ENCODE results near the gene GNL3L.
"Not testable (repeated sequence)": the region's sequence is repeated elsewhere in the genome, so short reads cannot be mapped to it uniquely, and the experiment has no call there.

Gene GNL3L

DNA sequence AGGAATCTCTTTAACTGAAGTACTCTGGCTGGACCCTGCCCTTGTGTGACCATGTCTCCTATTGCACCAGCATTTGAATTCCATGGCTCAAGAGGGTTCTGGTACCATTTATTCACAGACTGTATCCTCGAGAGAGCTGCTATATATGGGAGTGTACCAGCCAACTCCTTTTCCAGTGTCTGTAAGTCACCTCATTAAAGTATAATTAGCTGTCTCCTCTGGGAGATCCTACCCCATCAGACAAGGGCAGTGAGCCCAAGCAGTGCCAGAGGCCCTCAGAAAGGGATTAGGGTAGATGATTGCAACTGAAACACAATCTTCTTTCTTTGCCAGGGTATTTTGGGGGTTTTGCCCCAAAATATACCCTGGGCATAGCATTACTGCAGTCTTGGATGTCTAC is 31.6 kb downstream of the GNL3L start:
- no peak for DNase-seq

DNA sequence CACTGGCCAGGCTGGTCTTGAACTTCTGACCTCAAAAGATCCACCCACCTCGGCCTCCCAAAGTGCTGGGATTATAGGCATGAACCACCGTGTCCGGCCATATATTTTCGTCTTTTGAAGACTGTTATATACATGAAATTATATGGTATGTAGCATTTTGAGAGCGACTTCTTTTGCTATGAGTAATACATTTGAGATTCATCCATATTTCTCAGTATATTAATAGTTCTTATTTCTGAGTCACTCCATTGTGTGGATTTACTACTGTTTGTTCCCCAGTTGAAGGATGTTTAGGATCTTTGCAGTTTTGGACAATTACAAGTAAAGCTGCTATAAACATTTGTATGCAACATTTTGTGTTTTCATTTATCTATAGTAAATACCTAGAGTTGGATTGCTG is 34.9 kb downstream of the GNL3L start:
- DNase-seq = no peak

DNA sequence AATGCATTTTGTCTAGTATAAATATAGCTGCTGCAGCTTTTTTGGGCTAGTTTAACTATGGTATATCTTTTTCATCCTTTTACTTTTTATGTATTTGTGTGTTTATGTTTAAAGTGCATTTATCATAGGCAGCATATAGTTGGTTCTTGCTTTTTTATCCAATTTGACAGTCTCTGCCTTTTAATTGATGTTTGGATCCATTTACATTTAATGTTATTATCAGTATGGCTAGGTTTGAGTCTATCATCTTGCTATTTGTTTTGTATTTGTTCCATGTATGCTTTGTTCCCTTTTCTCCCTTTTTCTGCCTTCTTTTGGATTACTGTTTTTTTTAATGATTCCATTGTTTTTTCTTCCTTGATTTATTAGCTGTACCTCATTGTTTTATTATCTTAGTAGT is 40.3 kb downstream of the GNL3L start:
- no peak for DNase-seq

DNA sequence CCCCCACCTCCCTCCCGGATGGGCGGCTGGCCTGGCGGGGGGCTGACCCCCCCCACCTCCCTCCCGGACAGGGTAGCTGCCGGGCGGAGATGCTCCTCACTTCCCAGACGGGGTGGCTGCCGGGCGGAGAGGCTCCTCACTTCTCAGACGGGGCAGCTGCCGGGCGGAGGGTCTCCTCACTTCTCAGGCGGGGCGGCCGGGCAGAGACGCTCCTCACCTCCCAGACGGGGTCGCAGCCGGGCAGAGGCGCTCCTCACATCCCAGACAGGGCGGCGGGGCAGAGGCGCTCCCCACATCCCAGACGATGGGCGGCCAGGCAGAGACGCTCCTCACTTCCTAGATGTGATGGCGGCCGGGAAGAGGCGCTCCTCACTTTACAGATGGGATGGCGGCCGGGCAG is 42.6 kb downstream of the GNL3L start:
- not testable (repeated sequence) for DNase-seq

DNA sequence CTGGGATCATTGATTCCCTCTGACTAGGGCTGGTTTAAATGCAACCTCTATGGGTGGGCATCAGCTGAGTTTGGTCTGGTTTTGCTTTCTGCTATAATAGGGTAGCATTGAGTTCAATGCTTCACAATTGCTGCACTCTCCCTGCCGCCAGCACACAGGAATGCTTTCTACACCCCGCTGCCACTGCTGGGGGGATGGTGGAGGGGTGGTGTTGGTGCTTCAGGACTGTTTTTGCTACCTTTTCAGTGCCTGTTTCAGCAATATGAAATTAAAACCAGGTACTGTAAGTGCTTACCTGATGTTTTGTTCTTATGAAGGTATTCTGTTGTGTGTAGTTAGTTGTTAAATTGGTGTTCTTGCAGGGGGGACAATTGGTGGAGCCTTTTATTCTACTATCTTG is 67.7 kb downstream of the GNL3L start:
- DNase-seq = no peak

DNA sequence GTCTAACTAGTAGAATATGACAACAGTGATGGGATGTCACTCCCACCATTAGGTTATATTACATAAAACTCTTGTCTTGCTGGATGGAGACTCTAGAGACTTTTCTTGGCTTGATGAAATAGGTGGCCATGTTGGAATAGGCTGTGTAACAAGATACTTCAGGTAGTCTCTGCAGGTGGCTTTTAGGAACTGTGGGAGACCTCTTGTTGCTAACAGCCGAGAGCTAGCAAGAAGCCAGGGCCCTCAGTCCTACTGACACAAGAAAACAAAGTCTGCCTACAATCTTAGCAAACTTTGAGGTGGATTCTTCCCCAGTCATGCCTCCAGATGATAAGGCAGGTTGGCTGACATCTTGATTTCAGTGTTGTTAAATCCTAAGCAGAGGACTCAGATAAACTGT is 72.5 kb downstream of the GNL3L start:
- no peak for DNase-seq
